ENCODE data around the gene ACSBG1.
A peak's percentile ranks its signal among the peaks of the same experiment; 100 is the strongest.

The ACSBG1 gene

GRCh38 chr15:78209646-78210348 lies 24.6 kb downstream of the ACSBG1 start:
- Histone ChIP-seq H3K4me1 (ENCODE audit: control insufficient read depth in 2 of 2, insufficient read depth in 1 of 2, low read depth in 1 of 2, low read length in 2 of 2) (peaks cover 5 to 12% of the 10 kb centered on the region in 2 donors), H3K18ac (ENCODE audit: low read length) (peak overlapping the region; percentile 3), H3K4me2 (ENCODE audit: insufficient read depth, low read length, poor library complexity, severe bottlenecking) (no peak overlapping the region), H2BK15ac (ENCODE audit: low read length) (no peak overlapping the region), H3K27me3 (ENCODE audit: control insufficient read depth in 3 of 3, insufficient read depth in 3 of 3, low read depth in 1 of 3, low read length in 3 of 3) (peaks cover 0 to 10% (median 0%) of the 10 kb centered on the region in 3 experiments), H3K36me3 (replicated peaks in 1 of 2; ENCODE audit: control insufficient read depth in 2 of 2, insufficient read depth in 2 of 2, low read length in 2 of 2) (no peaks in the 10 kb centered on the region), H2BK12ac (ENCODE audit: low read length) (no peak overlapping the region), H3K9me3 (replicated peaks in 1 of 2; ENCODE audit: control insufficient read depth in 2 of 2, insufficient read depth in 1 of 2, low read depth in 1 of 2, low read length in 2 of 2) (no peaks in the 10 kb centered on the region), H4K8ac (ENCODE audit: low read depth, low read length) (no peak overlapping the region), H3K9ac (ENCODE audit: low read depth, low read length, poor library complexity) (peak overlapping the region; percentile 53), H2AFZ (ENCODE audit: low read length) (no peak overlapping the region), H2BK5ac (ENCODE audit: low read length) (no peak overlapping the region), H3K27ac (replicated peaks; ENCODE audit: low read length) (no peak overlapping the region), H3K4ac (ENCODE audit: low read length) (no peak overlapping the region), H3K79me1 (ENCODE audit: low read depth, low read length) (no peaks in the 10 kb centered on the region), H2BK120ac (ENCODE audit: low read depth, low read length) (no peak overlapping the region), H2AK5ac (ENCODE audit: low read depth, low read length) (no peak overlapping the region), H4K91ac (ENCODE audit: low read depth, low read length, poor library complexity) (no peak overlapping the region), H3K23ac (ENCODE audit: low read depth, low read length, poor library complexity) (no peak overlapping the region), H3K4me3 (ENCODE audit: low read length in 2 of 2) (no peak overlapping the region), H3K14ac (ENCODE audit: low read length) (no peak overlapping the region)
- WGBS, 2 donors (ENCODE audit: extremely low coverage in 2 of 2, insufficient read length in 2 of 2, insufficient replicate concordance in 1 of 2) = no CpG with 5 or more reads among the region's 9 CpGs
- DNase-seq (ENCODE audit: low spot score) = no peak

- Histone ChIP-seq H3K4ac (ENCODE audit: low read length) (no peak overlapping the region), H3K4me3 (ENCODE audit: low read length in 2 of 2) (no peak overlapping the region), H2BK15ac (ENCODE audit: low read length) (no peak overlapping the region), H2AK5ac (ENCODE audit: low read depth, low read length) (no peak overlapping the region), H3K9me3 (replicated peaks in 1 of 2; ENCODE audit: control insufficient read depth in 2 of 2, insufficient read depth in 1 of 2, low read depth in 1 of 2, low read length in 2 of 2) (no peaks in the 10 kb centered on the region), H3K4me2 (ENCODE audit: insufficient read depth, low read length, poor library complexity, severe bottlenecking) (no peak overlapping the region), H2BK5ac (ENCODE audit: low read length) (no peak overlapping the region), H3K36me3 (replicated peaks in 1 of 2; ENCODE audit: control insufficient read depth in 2 of 2, insufficient read depth in 2 of 2, low read length in 2 of 2) (no peaks in the 10 kb centered on the region), H2AFZ (ENCODE audit: low read length) (no peak overlapping the region), H3K23ac (ENCODE audit: low read depth, low read length, poor library complexity) (no peak overlapping the region), H3K27me3 (ENCODE audit: control insufficient read depth in 3 of 3, insufficient read depth in 3 of 3, low read depth in 1 of 3, low read length in 3 of 3) (peaks cover 0 to 12% (median 0%) of the 10 kb centered on the region in 3 experiments), H2BK120ac (ENCODE audit: low read depth, low read length) (no peak overlapping the region), H3K4me1 (ENCODE audit: control insufficient read depth in 2 of 2, insufficient read depth in 1 of 2, low read depth in 1 of 2, low read length in 2 of 2) (peaks cover 5 to 12% of the 10 kb centered on the region in 2 donors), H3K27ac (replicated peaks; ENCODE audit: low read length) (no peak overlapping the region), H3K9ac (ENCODE audit: low read depth, low read length, poor library complexity) (peak overlapping the region; percentile 53), H3K14ac (ENCODE audit: low read length) (no peak overlapping the region), H2BK12ac (ENCODE audit: low read length) (no peak overlapping the region), H4K91ac (ENCODE audit: low read depth, low read length, poor library complexity) (no peak overlapping the region), H4K8ac (ENCODE audit: low read depth, low read length) (no peak overlapping the region), H3K18ac (ENCODE audit: low read length) (peak overlapping the region; percentile 3), H3K79me1 (ENCODE audit: low read depth, low read length) (no peaks in the 10 kb centered on the region)
- no CpG with 5 or more reads among the region's 20 CpGs for WGBS, 2 donors (ENCODE audit: extremely low coverage in 2 of 2, insufficient read length in 2 of 2, insufficient replicate concordance in 1 of 2)
- DNase-seq (ENCODE audit: low spot score) = no peak
Observed at GRCh38 chr15:78208887-78209645, 25.3 kb downstream of the ACSBG1 start.

- H2AK5ac ChIP-seq (ENCODE audit: low read depth, low read length) = peak overlapping the region; percentile 31
Observed at GRCh38 chr15:78208341-78208844, 26.0 kb downstream of the ACSBG1 start.

More at GRCh38 chr15:78208341-78208844, 26.0 kb downstream of the ACSBG1 start:
- no peak overlapping the region for H2BK15ac ChIP-seq (ENCODE audit: low read length)
- H3K4me1 ChIP-seq (ENCODE audit: control insufficient read depth in 2 of 2, insufficient read depth in 1 of 2, low read depth in 1 of 2, low read length in 2 of 2) = peaks cover 5 to 12% of the 10 kb centered on the region in 2 donors
- H3K18ac ChIP-seq (ENCODE audit: low read length) = no peak overlapping the region
- H3K4me2 ChIP-seq (ENCODE audit: insufficient read depth, low read length, poor library complexity, severe bottlenecking) = no peak overlapping the region
- no peak for DNase-seq (ENCODE audit: low spot score)
- peaks cover 0 to 8% (median 0%) of the 10 kb centered on the region in 3 experiments for H3K27me3 ChIP-seq (ENCODE audit: control insufficient read depth in 3 of 3, insufficient read depth in 3 of 3, low read depth in 1 of 3, low read length in 3 of 3)
- no CpG with 5 or more reads among the region's 8 CpGs for WGBS, 2 donors (ENCODE audit: extremely low coverage in 2 of 2, insufficient read length in 2 of 2, insufficient replicate concordance in 1 of 2)
- no peak overlapping the region for H3K9ac ChIP-seq (ENCODE audit: low read depth, low read length, poor library complexity)
- no peaks in the 10 kb centered on the region for H3K36me3 ChIP-seq (replicated peaks in 1 of 2; ENCODE audit: control insufficient read depth in 2 of 2, insufficient read depth in 2 of 2, low read length in 2 of 2)
- H2BK5ac ChIP-seq (ENCODE audit: low read length) = no peak overlapping the region
- no peak overlapping the region for H4K8ac ChIP-seq (ENCODE audit: low read depth, low read length)
- H3K23ac ChIP-seq (ENCODE audit: low read depth, low read length, poor library complexity) = no peak overlapping the region
- no peak overlapping the region for H2BK120ac ChIP-seq (ENCODE audit: low read depth, low read length)
- H2AFZ ChIP-seq (ENCODE audit: low read length) = no peak overlapping the region
- H3K14ac ChIP-seq (ENCODE audit: low read length) = no peak overlapping the region
- H3K27ac ChIP-seq (replicated peaks; ENCODE audit: low read length) = no peak overlapping the region
- no peak overlapping the region for H4K91ac ChIP-seq (ENCODE audit: low read depth, low read length, poor library complexity)
- no peak overlapping the region for H3K4me3 ChIP-seq (ENCODE audit: low read length in 2 of 2)
- H3K9me3 ChIP-seq (replicated peaks in 1 of 2; ENCODE audit: control insufficient read depth in 2 of 2, insufficient read depth in 1 of 2, low read depth in 1 of 2, low read length in 2 of 2) = no peaks in the 10 kb centered on the region
- H3K4ac ChIP-seq (ENCODE audit: low read length) = no peak overlapping the region
- H2BK12ac ChIP-seq (ENCODE audit: low read length) = no peak overlapping the region
- H3K79me1 ChIP-seq (ENCODE audit: low read depth, low read length) = no peaks in the 10 kb centered on the region

Data from neuronal stem cell (in vitro differentiated cells).